T-helper 1 cell treated with Interleukin-12 subunit alpha and Interleukin-12 subunit beta and Interleukin-4 antibody, amounts not matched to agents 30 μg/mL and 1 μg/mL, for 36 hours (primary cell): ENCODE results near the gene BET1L.
A peak's percentile ranks its signal among the peaks of the same experiment; 100 is the strongest.
"Not testable (repeated sequence)": the region's sequence is repeated elsewhere in the genome, so short reads cannot be mapped to it uniquely, and the experiment has no call there.

Experiments used
- H3K27ac Mint-ChIP-seq: one replicate; pipeline ENCODE4 v1.8.0; 2021; ENCODE audit warnings: mild to moderate bottlenecking, mixed read lengths
- H3K27me3 Mint-ChIP-seq: one replicate; pipeline ENCODE4 v1.8.0; 2021; ENCODE audit warnings: low read depth, mixed read lengths
- H3K36me3 Mint-ChIP-seq: one replicate; pipeline ENCODE4 v1.8.0; 2021; ENCODE audit warnings: low read depth, mixed read lengths
- H3K4me1 Mint-ChIP-seq: one replicate; pipeline ENCODE4 v1.8.0; 2021; ENCODE audit warnings: low read depth, mixed read lengths
- H3K4me3 Mint-ChIP-seq: one replicate; pipeline ENCODE4 v1.8.0; 2021; ENCODE audit warnings: mild to moderate bottlenecking, moderate library complexity, mixed read lengths
- H3K9me3 Mint-ChIP-seq: one replicate; pipeline ENCODE4 v1.8.0; 2021; ENCODE audit warnings: mixed read lengths

BET1L gene

GRCh38 chr11:221539-221938 lies 14.3 kb upstream of the BET1L start:
- H3K9me3 Mint-ChIP-seq, result no peaks in the 10 kb centered on the region
- no peak overlapping the region for H3K4me3 Mint-ChIP-seq
- peaks cover 10% of the 10 kb centered on the region for H3K4me1 Mint-ChIP-seq
- no peak overlapping the region for H3K27ac Mint-ChIP-seq
- no peaks in the 10 kb centered on the region for H3K27me3 Mint-ChIP-seq
- peaks cover 5% of the 10 kb centered on the region for H3K36me3 Mint-ChIP-seq

GRCh38 chr11:220641-221215 lies 13.5 kb upstream of the BET1L start:
- not testable (repeated sequence) for H3K27ac Mint-ChIP-seq, H3K4me3 Mint-ChIP-seq, H3K9me3 Mint-ChIP-seq, H3K36me3 Mint-ChIP-seq, H3K4me1 Mint-ChIP-seq, H3K27me3 Mint-ChIP-seq

GRCh38 chr11:218815-219593 lies 11.8 kb upstream of the BET1L start:
- H3K9me3 Mint-ChIP-seq, result no peaks in the 10 kb centered on the region
- H3K4me1 Mint-ChIP-seq, result peaks cover 4% of the 10 kb centered on the region
- no peak overlapping the region for H3K4me3 Mint-ChIP-seq
- H3K36me3 Mint-ChIP-seq, result peaks cover 8% of the 10 kb centered on the region
- H3K27me3 Mint-ChIP-seq, result no peaks in the 10 kb centered on the region
- H3K27ac Mint-ChIP-seq, result peak overlapping the region; percentile 13

GRCh38 chr11:217704-218103 lies 10.5 kb upstream of the BET1L start:
- Mint-ChIP-seq H3K36me3 (peaks cover 14% of the 10 kb centered on the region), H3K9me3 (no peaks in the 10 kb centered on the region), H3K4me3 (no peak overlapping the region), H3K27ac (no peak overlapping the region), H3K4me1 (peaks cover 8% of the 10 kb centered on the region), H3K27me3 (no peaks in the 10 kb centered on the region)

- Mint-ChIP-seq H3K4me3 (no peak overlapping the region), H3K27ac (no peak overlapping the region), H3K36me3 (peaks cover 22% of the 10 kb centered on the region), H3K4me1 (peaks cover 12% of the 10 kb centered on the region), H3K27me3 (no peaks in the 10 kb centered on the region), H3K9me3 (no peaks in the 10 kb centered on the region)
Measured at GRCh38 chr11:216081-216974, 9.1 kb upstream of the BET1L start.

GRCh38 chr11:215581-216037 lies 8.4 kb upstream of the BET1L start:
- Mint-ChIP-seq H3K9me3 (no peaks in the 10 kb centered on the region), H3K4me1 (peaks cover 15% of the 10 kb centered on the region), H3K27me3 (no peaks in the 10 kb centered on the region), H3K27ac (no peak overlapping the region), H3K4me3 (no peak overlapping the region), H3K36me3 (peaks cover 24% of the 10 kb centered on the region)

GRCh38 chr11:214083-214482 lies 6.9 kb upstream of the BET1L start:
- H3K36me3 Mint-ChIP-seq, result peaks cover 29% of the 10 kb centered on the region

GRCh38 chr11:213111-213510 lies 5.9 kb upstream of the BET1L start:
- H3K4me3 Mint-ChIP-seq, result no peak overlapping the region
- no peaks in the 10 kb centered on the region for H3K9me3 Mint-ChIP-seq
- H3K27me3 Mint-ChIP-seq, result no peaks in the 10 kb centered on the region
- H3K4me1 Mint-ChIP-seq, result peaks cover 23% of the 10 kb centered on the region
- peaks cover 29% of the 10 kb centered on the region for H3K36me3 Mint-ChIP-seq
- no peak overlapping the region for H3K27ac Mint-ChIP-seq

More at GRCh38 chr11:214083-214482, 6.9 kb upstream of the BET1L start:
- no peak overlapping the region for H3K27ac Mint-ChIP-seq
- H3K4me1 Mint-ChIP-seq, result peaks cover 23% of the 10 kb centered on the region
- H3K4me3 Mint-ChIP-seq, result no peak overlapping the region
- H3K9me3 Mint-ChIP-seq, result no peaks in the 10 kb centered on the region
- no peaks in the 10 kb centered on the region for H3K27me3 Mint-ChIP-seq

GRCh38 chr11:212150-213100 lies 5.2 kb upstream of the BET1L start:
- peaks cover 29% of the 10 kb centered on the region for H3K36me3 Mint-ChIP-seq
- H3K4me3 Mint-ChIP-seq, result no peak overlapping the region
- no peak overlapping the region for H3K27ac Mint-ChIP-seq
- no peaks in the 10 kb centered on the region for H3K9me3 Mint-ChIP-seq
- no peaks in the 10 kb centered on the region for H3K27me3 Mint-ChIP-seq
- peaks cover 19% of the 10 kb centered on the region for H3K4me1 Mint-ChIP-seq

GRCh38 chr11:211741-212140 lies 4.5 kb upstream of the BET1L start:
- Mint-ChIP-seq H3K27ac (no peak overlapping the region), H3K27me3 (no peaks in the 10 kb centered on the region), H3K9me3 (no peaks in the 10 kb centered on the region), H3K4me3 (peak overlapping the region; percentile 16), H3K36me3 (peaks cover 29% of the 10 kb centered on the region), H3K4me1 (peaks cover 19% of the 10 kb centered on the region)

GRCh38 chr11:211295-211694 lies 4.1 kb upstream of the BET1L start:
- peaks cover 19% of the 10 kb centered on the region for H3K4me1 Mint-ChIP-seq
- no peaks in the 10 kb centered on the region for H3K9me3 Mint-ChIP-seq
- peak overlapping the region; percentile 16 for H3K4me3 Mint-ChIP-seq
- peaks cover 32% of the 10 kb centered on the region for H3K36me3 Mint-ChIP-seq
- H3K27me3 Mint-ChIP-seq, result no peaks in the 10 kb centered on the region
- no peak overlapping the region for H3K27ac Mint-ChIP-seq

GRCh38 chr11:210803-211180 lies 3.6 kb upstream of the BET1L start:
- Mint-ChIP-seq H3K4me1 (peaks cover 24% of the 10 kb centered on the region), H3K9me3 (no peaks in the 10 kb centered on the region), H3K4me3 (peak overlapping the region; percentile 16), H3K27ac (no peak overlapping the region), H3K36me3 (peaks cover 29% of the 10 kb centered on the region), H3K27me3 (no peaks in the 10 kb centered on the region)

- Mint-ChIP-seq H3K4me3 (peak overlapping the region; percentile 91), H3K4me1 (peaks cover 27% of the 10 kb centered on the region), H3K36me3 (peaks cover 29% of the 10 kb centered on the region), H3K27ac (no peak overlapping the region), H3K27me3 (no peaks in the 10 kb centered on the region), H3K9me3 (no peaks in the 10 kb centered on the region)
Measured at GRCh38 chr11:210122-210802, 3.1 kb upstream of the BET1L start.
